Liver (tissue), 9 donors: ENCODE measurements around the gene LRP3. TPM values are rescaled to one million over a fixed set of nuclear protein-coding genes. Genes with fewer than 3 reads are reported as not detected.

Experiments
- DNase-seq: peaks from one replicate; pipeline ENCODE4 v3.0.0-alpha.2; 2017; ENCODE audit warnings: low spot score
- H3K27ac ChIP-seq, 2 donors: one replicate each; pipeline ENCODE4 v1.7.0; 2013; ENCODE audit warnings: inconsistent platforms in 2 of 2, low read length in 2 of 2, control low read depth in 1 of 2, low read depth in 1 of 2, mild to moderate bottlenecking in 1 of 2
- H3K27me3 ChIP-seq, 4 donors: one replicate each; pipeline versions ENCODE4 v1.6.1 to v1.7.0; 2013; ENCODE audit warnings: low read length in 3 of 4, inconsistent platforms in 1 of 4, mild to moderate bottlenecking in 1 of 4, moderate library complexity in 1 of 4; ENCODE audit not compliant: control insufficient read depth in 4 of 4, insufficient read depth in 4 of 4
- H3K36me3 ChIP-seq, 4 donors: one replicate each; pipeline versions ENCODE4 v1.6.1 to v1.7.0; 2013; ENCODE audit warnings: low read length in 3 of 4, mild to moderate bottlenecking in 3 of 4, low read depth in 1 of 4, moderate library complexity in 1 of 4; ENCODE audit not compliant: control insufficient read depth in 4 of 4, insufficient read depth in 3 of 4
- H3K4me1 ChIP-seq, 4 donors: one replicate each; pipeline versions ENCODE4 v1.6.1 to v1.7.0; 2013; ENCODE audit warnings: low read length in 3 of 4, mild to moderate bottlenecking in 3 of 4, moderate library complexity in 1 of 4; ENCODE audit not compliant: control insufficient read depth in 4 of 4, insufficient read depth in 4 of 4
- H3K4me3 ChIP-seq, 3 donors: one replicate each; pipeline versions ENCODE4 v1.6.1 to v1.7.0; 2013; ENCODE audit warnings: low read length in 3 of 3, control low read depth in 1 of 3, low read depth in 1 of 3, mild to moderate bottlenecking in 1 of 3
- H3K9ac ChIP-seq, 2 donors: one replicate each; pipeline ENCODE4 v1.7.0; 2013; ENCODE audit warnings: low read length in 2 of 2, mild to moderate bottlenecking in 2 of 2, moderate library complexity in 2 of 2, control low read depth in 1 of 2, low read depth in 1 of 2
- H3K9me3 ChIP-seq, 4 donors: one replicate each; pipeline versions ENCODE4 v1.6.1 to v1.7.0; 2013; ENCODE audit warnings: low read length in 3 of 4; ENCODE audit not compliant: control insufficient read depth in 4 of 4
- ATF3 ChIP-seq: IDR thresholded peaks from 2 replicates; pipeline ENCODE4 v1.6.1; 2016; ENCODE audit warnings: antibody characterized with exemption
- CTCF ChIP-seq: fragments of 150-350 bp; IDR thresholded peaks from 2 replicates; pipeline ENCODE4 v1.5.1; 2017; ENCODE audit warnings: improper control_type of control experiment, low read depth, low read length; ENCODE audit not compliant: missing input control
- EGR1 ChIP-seq, 2 donors: IDR thresholded peaks; 2 replicates each; pipeline ENCODE4 v1.6.1; 2016 to 2018; ENCODE audit warnings: antibody characterized with exemption in 2 of 2, low read depth in 2 of 2
- FOXA1 ChIP-seq: IDR thresholded peaks from 2 replicates; pipeline ENCODE4 v1.6.1; 2016; ENCODE audit warnings: antibody characterized with exemption
- FOXA2 ChIP-seq: IDR thresholded peaks from 2 replicates; pipeline ENCODE4 v1.6.1; 2016; ENCODE audit warnings: antibody characterized with exemption
- GABPA ChIP-seq, 2 donors: IDR thresholded peaks in 1 of 2; conservative IDR thresholded peaks in 1 of 2; 2 replicates each; pipeline ENCODE4 v1.6.1; 2016; ENCODE audit warnings: antibody characterized with exemption in 2 of 2, mild to moderate bottlenecking in 1 of 2, moderate library complexity in 1 of 2
- HNF4A ChIP-seq, 2 donors: conservative IDR thresholded peaks; 2 replicates each; pipeline ENCODE4 v1.6.1; 2016; ENCODE audit warnings: antibody characterized with exemption in 2 of 2, mild to moderate bottlenecking in 2 of 2
- HNF4G ChIP-seq: IDR thresholded peaks from 2 replicates; pipeline ENCODE4 v1.6.1; 2016; ENCODE audit warnings: antibody characterized with exemption
- JUND ChIP-seq, 2 donors: IDR thresholded peaks; 2 replicates each; pipeline ENCODE4 v1.6.1; 2016; ENCODE audit warnings: antibody characterized with exemption in 2 of 2
- MAX ChIP-seq: IDR thresholded peaks from 2 replicates; pipeline ENCODE4 v1.6.1; 2016; ENCODE audit warnings: antibody characterized with exemption
- NR2F2 ChIP-seq: IDR thresholded peaks from 2 replicates; pipeline ENCODE4 v1.6.1; 2016; ENCODE audit warnings: antibody characterized with exemption
- RAD21 ChIP-seq, 2 donors: IDR thresholded peaks; 2 replicates each; pipeline ENCODE4 v1.6.1; 2016; ENCODE audit warnings: antibody characterized with exemption in 2 of 2, mild to moderate bottlenecking in 2 of 2
- REST ChIP-seq: IDR thresholded peaks from 2 replicates; pipeline ENCODE4 v1.6.1; 2016; ENCODE audit warnings: antibody characterized with exemption, mild to moderate bottlenecking
- RXRA ChIP-seq, 2 donors: IDR thresholded peaks; 2 replicates each; pipeline ENCODE4 v1.6.1; 2017 to 2018; ENCODE audit warnings: antibody characterized with exemption in 2 of 2, mild to moderate bottlenecking in 1 of 2
- SP1 ChIP-seq: IDR thresholded peaks from 2 replicates; pipeline ENCODE4 v1.6.1; 2018; ENCODE audit warnings: antibody characterized with exemption, mild to moderate bottlenecking
- YY1 ChIP-seq: IDR thresholded peaks from 2 replicates; pipeline ENCODE4 v1.6.1; 2016; ENCODE audit warnings: antibody characterized with exemption, mild to moderate bottlenecking
- ZBTB33 ChIP-seq: IDR thresholded peaks from 2 replicates; pipeline ENCODE4 v1.6.1; 2016; ENCODE audit warnings: antibody characterized with exemption
- WGBS: extraction: QIAGEN DNeasy Blood & Tissue Kit; methylation state at CpG from one replicate; pipeline ENCODE4 v1.1.7; 2013; 5-methylcytosine and 5-hydroxymethylcytosine counted together
- polyA plus RNA-seq, 2 donors: library from polyadenylated mRNA; stranded (reverse) in 1 of 2; unstranded in 1 of 2; fragments of 200-250 nt in 1 of 2; fragments of >200 nt in 1 of 2; fragmentation: Nextera tagmentation in 1 of 2; extraction: Ambion mirVana in 1 of 2; gene quantifications; one replicate each; pipeline versions ENCODE4 v1.2.1 to v1.2.3, GENCODE V29; 2013 to 2015
- total RNA-seq, 2 donors: library from RNA; depleted of rRNA; stranded (reverse); fragments of >200 nt; gene quantifications; one replicate each; pipeline ENCODE4 v1.2.3, GENCODE V29; 2014
- donor health status: healthy.
- donor health status: healthy.
- donor health status: healthy.
- donor health status: healthy.
- donor health status: healthy.

LRP3 gene
- total and polyA plus RNA-seq, 4 donors: 2.5 to 42.3 (median 15.4) TPM

- TF ChIP-seq HNF4A (conservative IDR thresholded peaks at IDR 0.05) (no peak), NR2F2 (no peak)
- no peaks in the 10 kb centered on the region for H3K4me1 ChIP-seq
- WGBS: 81% methylated on average over 12 of the region's 12 CpGs
- H3K27ac ChIP-seq: no peak overlapping the region
- H3K9ac ChIP-seq: no peak overlapping the region
- no peak for DNase-seq
- no peaks in the 10 kb centered on the region for H3K27me3 ChIP-seq
- H3K9me3 ChIP-seq: no peaks in the 10 kb centered on the region
- no peak overlapping the region for H3K4me3 ChIP-seq
- no peaks in the 10 kb centered on the region for H3K36me3 ChIP-seq
These were observed 25.2 kb downstream of the LRP3 start for GRCh38 chr19:33219261-33219815.

- TF ChIP-seq RAD21 (IDR thresholded peaks at IDR 0.05) (no peak), SP1 (no peak), CTCF (no peak), HNF4A (conservative IDR thresholded peaks at IDR 0.05) (no peak), FOXA1 (no peak), ATF3 (no peak)
- no peak overlapping the region for H3K27ac ChIP-seq
- 88% methylated on average over 18 of the region's 18 CpGs for WGBS
- H3K36me3 ChIP-seq: no peaks in the 10 kb centered on the region
- H3K27me3 ChIP-seq: peaks cover 0 to 3% (median under 1%) of the 10 kb centered on the region in 4 donors
- no peak for DNase-seq
- H3K9me3 ChIP-seq: no peaks in the 10 kb centered on the region
- H3K9ac ChIP-seq: no peak overlapping the region
- no peak overlapping the region for H3K4me3 ChIP-seq
- H3K4me1 ChIP-seq: peaks cover 0 to 2% (median under 1%) of the 10 kb centered on the region in 4 donors
These were observed 26.0 kb downstream of the LRP3 start for GRCh38 chr19:33220115-33220514.

- Histone ChIP-seq H3K36me3 (no peaks in the 10 kb centered on the region), H3K4me1 (peaks cover 0 to 5% (median 3%) of the 10 kb centered on the region in 4 donors), H3K9ac (no peak overlapping the region), H3K27ac (no peak overlapping the region), H3K27me3 (peaks cover 0 to 3% (median under 1%) of the 10 kb centered on the region in 4 donors), H3K4me3 (no peak overlapping the region), H3K9me3 (no peaks in the 10 kb centered on the region)
- WGBS: 88% methylated on average over 9 of the region's 9 CpGs
- DNase-seq: no peak
- TF ChIP-seq JUND (IDR thresholded peaks at IDR 0.05): no peak
- no peak for TF ChIP-seq ATF3
- TF ChIP-seq RAD21 (IDR thresholded peaks at IDR 0.05): no peak
- TF ChIP-seq SP1: no peak
- no peak for TF ChIP-seq CTCF
- no peak for TF ChIP-seq HNF4A (conservative IDR thresholded peaks at IDR 0.05)
- no peak for TF ChIP-seq ZBTB33
- no peak for TF ChIP-seq FOXA1
- no peak for TF ChIP-seq GABPA (IDR thresholded peaks at IDR 0.05 in 1 of 2, conservative IDR thresholded peaks at IDR 0.05 in 1 of 2)
- no peak for TF ChIP-seq EGR1 (IDR thresholded peaks at IDR 0.05; ENCODE audit: low read depth in 2 of 2)
- TF ChIP-seq YY1: no peak
- no peak for TF ChIP-seq MAX
- no peak for TF ChIP-seq RXRA (IDR thresholded peaks at IDR 0.05)
- TF ChIP-seq FOXA2: no peak
- TF ChIP-seq REST: no peak
- no peak for TF ChIP-seq HNF4G
These were observed 26.6 kb downstream of the LRP3 start for GRCh38 chr19:33220735-33221134.
